Activated CD4-positive, alpha-beta T cell treated with anti-CD3 and anti-CD28 coated beads, Interleukin-2, amount 10 ng/mL, durations not matched to agents 24 days and 14 days (primary cell): ENCODE results near the gene NOP14. TPM values are rescaled to one million over a fixed set of nuclear protein-coding genes. Genes with fewer than 3 reads are reported as not detected.

ENCODE experiments used
- DNase-seq: peaks from one replicate; pipeline ENCODE4 v3.0.0; 2022
- H3K27ac Mint-ChIP-seq: one replicate; pipeline ENCODE4 v1.8.0; 2022; ENCODE audit warnings: mild to moderate bottlenecking, mixed read lengths
- H3K27me3 Mint-ChIP-seq: one replicate; pipeline ENCODE4 v1.8.0; 2022; ENCODE audit warnings: mixed read lengths
- H3K36me3 Mint-ChIP-seq: one replicate; pipeline ENCODE4 v1.8.0; 2022; ENCODE audit warnings: low read depth, mild to moderate bottlenecking, mixed read lengths
- H3K4me1 Mint-ChIP-seq: one replicate; pipeline ENCODE4 v1.8.0; 2021; ENCODE audit warnings: mixed read lengths
- H3K4me3 Mint-ChIP-seq: one replicate; pipeline ENCODE4 v1.8.0; 2022; ENCODE audit warnings: mild to moderate bottlenecking, moderate library complexity, mixed read lengths
- H3K9me3 Mint-ChIP-seq: one replicate; pipeline ENCODE4 v1.8.0; 2021; ENCODE audit warnings: mixed read lengths
- intact Hi-C: fragments of 100-400 bp; cut with micrococcal nuclease; formaldehyde crosslinking; loops from one replicate; pipeline ENCODE4 v1.15.1; 2023
- total RNA-seq: library from RNA; stranded (reverse); gene quantifications from 2 replicates; pipeline ENCODE4 v1.2.3, GENCODE V29; 2022

NOP14 gene
- total RNA-seq, 1 donor from 2014 or later, result 141 TPM

DNA sequence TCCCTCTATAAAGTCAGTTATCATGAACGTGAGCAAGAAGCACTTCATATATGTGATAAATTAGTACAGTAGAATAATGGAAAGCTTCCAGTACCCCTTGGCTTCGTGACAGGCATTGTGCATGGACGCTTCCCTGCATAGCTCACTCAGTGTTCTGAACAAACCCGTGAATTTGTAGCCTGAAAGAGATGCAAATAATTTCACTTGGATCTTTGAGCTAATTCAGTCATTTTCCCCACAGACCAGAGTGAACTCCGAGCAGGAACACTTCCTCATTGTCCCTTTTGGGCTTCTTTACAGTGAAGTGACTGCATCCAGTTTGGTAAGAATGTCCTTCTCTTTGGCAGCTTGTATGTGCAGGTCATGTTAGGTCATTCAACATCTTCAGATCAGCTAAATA is 69.4 kb downstream of the NOP14 start:
- Mint-ChIP-seq H3K27me3 (no peaks in the 10 kb centered on the region), H3K36me3 (peaks cover 37% of the 10 kb centered on the region), H3K27ac (no peak overlapping the region), H3K4me1 (peaks cover 2% of the 10 kb centered on the region), H3K9me3 (no peaks in the 10 kb centered on the region), H3K4me3 (no peak overlapping the region)
- DNase-seq, result no peak
- intact Hi-C loops, result no loop called here

DNA sequence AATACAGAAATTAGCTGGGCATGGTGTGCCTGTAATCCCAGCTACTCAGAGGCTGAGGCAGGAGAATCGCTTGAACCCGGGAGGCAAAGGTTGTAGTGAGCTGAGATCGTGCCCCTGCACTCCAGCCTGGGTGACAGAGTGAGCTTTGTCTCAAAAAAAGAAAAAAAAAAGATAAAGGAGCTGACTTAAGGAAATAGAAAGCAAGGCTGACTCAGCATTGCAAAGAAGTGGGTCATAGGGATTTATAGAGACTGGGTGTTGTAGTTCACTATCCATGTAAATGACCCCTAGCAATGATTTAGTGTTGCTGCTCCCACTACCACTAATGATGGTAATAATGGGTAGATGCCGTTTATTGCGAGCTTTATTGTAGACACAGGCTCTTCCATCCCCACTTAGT is 71.9 kb downstream of the NOP14 start:
- H3K4me3 Mint-ChIP-seq, result no peak overlapping the region
- no peaks in the 10 kb centered on the region for H3K9me3 Mint-ChIP-seq

DNA sequence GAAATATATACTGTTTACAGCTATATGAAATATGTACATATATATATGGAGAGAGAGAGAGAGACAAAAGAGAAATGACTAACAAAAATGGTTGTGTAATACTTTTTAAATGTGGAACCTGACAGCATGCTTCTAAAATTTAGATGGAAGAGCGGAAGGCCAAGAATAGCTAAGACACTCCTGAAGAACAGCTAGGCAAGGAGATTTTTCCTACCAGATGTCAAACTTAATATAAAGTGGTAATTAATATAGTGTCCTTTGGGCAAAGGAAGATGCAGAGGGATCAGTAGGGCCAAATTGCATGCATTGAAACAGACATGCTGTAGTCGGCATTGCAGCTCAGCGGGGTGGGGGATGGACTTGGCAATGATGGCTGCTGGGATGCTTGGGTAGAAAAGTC is 74.3 kb downstream of the NOP14 start:
- Mint-ChIP-seq H3K27ac (no peak overlapping the region), H3K27me3 (no peaks in the 10 kb centered on the region), H3K4me3 (no peak overlapping the region), H3K9me3 (no peaks in the 10 kb centered on the region), H3K36me3 (peaks cover 29% of the 10 kb centered on the region), H3K4me1 (peaks cover 5% of the 10 kb centered on the region)
- DNase-seq, result no peak
- intact Hi-C loops, result no loop called here

More for the DNA sequence above, 71.9 kb downstream of the NOP14 start:
- Mint-ChIP-seq H3K27me3 (no peaks in the 10 kb centered on the region), H3K4me1 (peaks cover 2% of the 10 kb centered on the region), H3K36me3 (peaks cover 28% of the 10 kb centered on the region), H3K27ac (peak overlapping the region; percentile 45)
- intact Hi-C loops, result no loop called here
- no peak for DNase-seq

Other genes with a start within 250 kb of the NOP14 start
- gene TNIP2, start 207.1 kb downstream of the NOP14 start, total RNA-seq, result 98.7 and 99.6 TPM in 2 replicates
- 83.9 and 88.5 TPM in 2 replicates for gene SH3BP2, start 170.3 kb downstream of the NOP14 start, total RNA-seq
- 187 and 198 TPM in 2 replicates for gene ADD1, start 119.6 kb downstream of the NOP14 start, total RNA-seq
- 4.6 and 5.3 TPM in 2 replicates for gene GRK4, start 165 bp upstream of the NOP14 start, total RNA-seq
- not detected in 2 replicates for gene HTT-AS, start 111.1 kb upstream of the NOP14 start, total RNA-seq
- 67.4 and 70.6 TPM in 2 replicates for gene HTT, start 111.3 kb upstream of the NOP14 start, total RNA-seq